Endothelial cell of umbilical vein (primary cell): ENCODE results near the gene COL17A1.

ENCODE experiments used
- CTCF ChIP-seq, 2 donors: IDR thresholded peaks; 1 replicate in 1 of 2; 2 replicates in 1 of 2; pipeline ENCODE4 v1.5.1; 2011; ENCODE audit warnings: low read length in 2 of 2, mild to moderate bottlenecking in 2 of 2, moderate library complexity in 2 of 2, control low read depth in 1 of 2, inconsistent platforms in 1 of 2, low read depth in 1 of 2; ENCODE audit not compliant: insufficient read depth in 1 of 2; ENCODE audit errors: extremely low read depth in 1 of 2
- EZH2 ChIP-seq: IDR thresholded peaks from 2 replicates; pipeline ENCODE4 v1.6.1; 2012; ENCODE audit warnings: borderline replicate concordance, low read depth, mild to moderate bottlenecking, moderate library complexity, low read length, inconsistent platforms; ENCODE audit not compliant: severe bottlenecking
- GATA2 ChIP-seq: IDR thresholded peaks from 2 replicates; pipeline ENCODE4 v1.7.0; 2011; ENCODE audit warnings: low read depth, mild to moderate bottlenecking, moderate library complexity, mixed read lengths, low read length; ENCODE audit not compliant: insufficient read length, insufficient read depth
- JUN ChIP-seq: IDR thresholded peaks from 2 replicates; pipeline ENCODE4 v1.6.1; 2011; ENCODE audit warnings: borderline replicate concordance, low read depth; ENCODE audit not compliant: insufficient read length, insufficient read depth
- MYC ChIP-seq: IDR thresholded peaks from one replicate; pipeline ENCODE4 v1.6.1; 2011; ENCODE audit warnings: mild to moderate bottlenecking, low read depth, low read length
- POLR2A ChIP-seq: IDR thresholded peaks from 2 replicates; pipeline ENCODE4 v1.6.1; 2012; ENCODE audit warnings: low read depth, mild to moderate bottlenecking, control low read depth, low read length
- POLR2AphosphoS5 ChIP-seq: IDR thresholded peaks from 2 replicates; pipeline ENCODE4 v1.6.1; 2012; ENCODE audit warnings: low read depth, mild to moderate bottlenecking, control low read depth, low read length, moderate library complexity; ENCODE audit not compliant: insufficient read depth

DNA sequence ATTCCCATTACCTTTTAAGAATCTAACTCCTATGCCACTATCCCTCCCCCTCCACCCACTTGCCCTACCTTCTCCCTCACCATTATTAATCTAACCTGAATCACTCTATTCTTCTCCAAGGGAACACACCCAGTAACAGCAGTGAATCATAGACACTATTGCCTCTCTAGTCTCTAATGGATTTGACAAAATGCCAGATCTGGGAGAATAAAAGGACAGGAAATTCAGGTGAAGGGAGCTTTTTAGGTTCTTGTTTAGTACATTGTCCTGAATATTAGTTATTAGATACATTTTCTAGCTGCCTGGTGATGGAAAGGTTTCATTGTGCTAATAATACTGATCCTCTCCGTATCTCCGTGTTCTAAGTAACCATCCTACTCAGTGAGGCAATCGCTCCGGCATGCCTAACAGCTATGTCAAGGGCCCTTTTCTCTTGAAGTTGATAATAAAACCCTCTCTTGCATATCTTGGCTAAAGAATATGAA, 32.2 kb upstream of the COL17A1 start:
- no peak for TF ChIP-seq CTCF (IDR thresholded peaks at IDR 0.05; ENCODE audit: extremely low read depth in 1 of 2, insufficient read depth in 1 of 2, low read depth in 1 of 2, low read length in 2 of 2)
- no peak for TF ChIP-seq POLR2AphosphoS5
- TF ChIP-seq EZH2, result no peak
- no peak for TF ChIP-seq MYC
- no peak for TF ChIP-seq POLR2A
- no peak for TF ChIP-seq JUN
- no peak for TF ChIP-seq GATA2
